ENCODE measurements around the gene LEPR.
A peak's percentile ranks its signal among the peaks of the same experiment; 100 is the strongest.

Gene LEPR

DNA sequence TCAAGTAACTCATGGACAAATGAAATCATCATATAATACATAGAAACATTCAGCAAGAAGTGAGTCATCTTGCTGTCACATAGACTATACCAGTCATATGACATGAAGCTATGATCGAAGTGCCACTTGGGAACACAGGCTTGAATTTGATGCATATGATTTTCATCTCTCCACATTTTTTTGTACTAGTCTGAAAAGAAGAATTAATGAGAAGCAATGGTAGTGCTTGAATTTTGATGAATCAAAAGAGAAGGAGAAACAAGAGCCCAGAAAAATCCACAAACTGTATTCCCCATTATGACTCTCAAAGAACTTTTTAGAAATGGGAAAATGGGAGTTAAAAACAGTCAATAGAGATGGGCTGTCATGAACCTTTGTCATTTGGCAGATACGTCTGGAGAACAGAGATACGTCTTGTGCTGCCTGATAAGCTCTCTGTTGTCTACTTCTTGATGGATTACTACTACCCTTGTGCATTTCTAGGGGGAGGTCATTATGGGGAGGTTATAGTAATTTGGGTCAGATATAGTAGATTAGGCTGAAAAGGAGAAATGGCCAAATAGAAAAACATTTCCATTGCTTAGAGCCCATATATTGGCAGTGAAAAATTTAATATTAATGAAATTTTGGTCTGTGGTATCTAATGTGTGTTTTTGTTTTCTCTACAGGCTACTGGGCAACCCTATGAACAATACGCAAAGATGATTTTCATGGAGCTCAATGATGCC lies 8.0 kb upstream of the LEPR start:
- DNase-seq (ENCODE audit: low spot score) = no peak

DNA sequence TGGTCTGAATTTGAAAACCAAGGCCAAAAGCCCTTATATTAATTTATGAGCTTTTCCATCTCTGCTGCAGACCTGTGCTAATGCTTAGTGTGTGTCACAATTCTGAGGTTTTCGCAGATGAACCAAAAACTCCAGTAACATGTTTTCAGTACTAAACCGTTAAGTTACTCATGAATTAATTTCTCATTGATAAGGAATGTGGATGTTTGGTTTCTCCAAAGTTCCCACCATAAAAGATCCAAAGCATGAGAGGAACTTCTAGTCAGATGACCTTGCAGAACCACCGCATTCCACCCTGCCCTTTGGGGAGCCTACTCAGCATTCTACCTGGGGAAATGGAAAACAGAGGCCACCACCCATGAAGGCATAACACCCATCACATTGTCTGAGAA lies 7.5 kb upstream of the LEPR start:
- no peak for DNase-seq (ENCODE audit: low spot score)

DNA sequence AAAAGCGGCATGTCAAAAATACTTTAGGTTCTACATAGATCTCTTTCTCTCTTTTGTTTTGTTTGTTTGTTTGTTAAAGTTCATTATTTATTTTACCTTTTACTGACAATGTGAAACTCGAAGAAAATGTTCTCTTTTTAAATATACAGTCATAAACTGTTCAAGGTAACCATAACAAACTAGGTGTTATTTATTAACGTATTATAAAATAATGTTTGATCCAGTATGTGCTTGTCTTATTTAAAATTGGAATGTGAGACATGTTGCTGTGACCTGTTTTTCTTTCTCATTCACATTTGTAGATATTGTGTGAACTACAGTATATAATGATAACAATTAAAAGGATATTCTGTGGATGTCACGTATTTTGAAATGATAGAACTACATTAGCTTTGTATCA lies 5.9 kb upstream of the LEPR start:
- DNase-seq (ENCODE audit: low spot score) = no peak

DNA sequence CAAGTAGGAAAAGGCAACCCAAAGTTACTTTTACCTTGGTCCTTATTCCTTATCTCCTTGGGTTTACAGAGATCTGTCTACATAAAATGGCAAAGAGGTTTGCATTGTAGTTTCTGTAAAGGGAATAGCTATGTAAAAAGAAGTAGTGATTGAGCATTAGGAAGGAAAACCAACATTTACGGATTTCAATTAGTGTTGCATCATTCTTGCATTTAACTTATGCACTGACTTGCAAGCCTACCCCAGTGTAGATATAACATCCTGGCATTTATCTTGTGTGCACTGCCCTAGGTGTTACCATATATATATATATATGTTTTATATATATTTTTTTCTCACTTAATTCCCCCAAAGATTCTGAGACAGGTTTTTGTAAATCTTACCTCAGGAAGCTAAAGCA lies 3.7 kb upstream of the LEPR start:
- DNase-seq (ENCODE audit: low spot score) = no peak

DNA sequence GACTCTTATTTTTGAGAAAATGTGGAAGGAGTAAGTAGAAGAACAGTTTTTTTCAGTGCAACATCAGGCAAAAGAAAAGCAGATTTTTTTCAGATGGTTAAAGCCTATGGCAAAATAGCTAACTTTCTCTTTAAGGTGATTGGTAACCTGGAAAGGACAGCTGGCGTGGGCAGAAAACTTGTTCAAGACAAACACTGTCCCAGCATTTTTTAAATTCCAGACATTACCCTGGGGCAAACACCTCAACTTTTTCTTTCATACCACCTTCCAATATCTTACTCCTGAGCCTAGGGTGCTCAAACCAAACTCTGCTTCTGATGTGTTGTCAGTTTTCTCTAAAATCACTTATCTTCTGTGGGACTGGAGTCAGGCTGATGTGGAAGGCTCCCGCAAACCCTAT lies 2.7 kb upstream of the LEPR start:
- no peak for DNase-seq (ENCODE audit: low spot score)

DNA sequence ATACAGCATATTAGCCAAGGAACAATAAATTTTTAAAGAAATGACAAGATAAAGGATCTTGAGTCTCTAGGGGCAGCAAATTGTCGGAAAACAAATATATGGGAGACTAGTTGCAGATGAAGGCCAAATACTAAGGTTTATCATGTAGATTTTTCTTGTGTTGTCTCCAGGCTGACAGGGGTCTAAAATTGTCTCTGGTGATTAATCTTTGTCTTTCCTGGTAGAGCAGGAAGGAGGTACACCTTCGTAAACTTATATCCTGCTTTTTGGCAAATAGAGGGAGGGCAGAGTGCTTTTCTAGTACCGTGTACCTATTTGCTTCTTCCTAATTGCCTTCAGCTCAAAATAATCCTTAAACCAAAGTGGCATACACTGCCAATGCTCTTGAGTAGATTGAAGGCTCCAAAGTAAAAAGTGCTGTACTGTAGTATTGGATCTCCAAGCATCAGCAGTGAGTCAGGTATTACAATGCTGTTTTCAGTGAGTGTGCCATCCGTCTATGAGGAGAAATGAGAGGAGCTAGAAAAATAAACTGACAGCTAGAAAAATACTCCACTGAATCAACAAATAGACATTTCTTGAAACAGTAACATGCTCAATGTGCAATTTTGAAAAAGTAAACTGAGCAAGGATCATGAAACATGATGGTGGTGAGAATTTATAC lies 1.8 kb upstream of the LEPR start:
- no peak for DNase-seq (ENCODE audit: low spot score)

DNA sequence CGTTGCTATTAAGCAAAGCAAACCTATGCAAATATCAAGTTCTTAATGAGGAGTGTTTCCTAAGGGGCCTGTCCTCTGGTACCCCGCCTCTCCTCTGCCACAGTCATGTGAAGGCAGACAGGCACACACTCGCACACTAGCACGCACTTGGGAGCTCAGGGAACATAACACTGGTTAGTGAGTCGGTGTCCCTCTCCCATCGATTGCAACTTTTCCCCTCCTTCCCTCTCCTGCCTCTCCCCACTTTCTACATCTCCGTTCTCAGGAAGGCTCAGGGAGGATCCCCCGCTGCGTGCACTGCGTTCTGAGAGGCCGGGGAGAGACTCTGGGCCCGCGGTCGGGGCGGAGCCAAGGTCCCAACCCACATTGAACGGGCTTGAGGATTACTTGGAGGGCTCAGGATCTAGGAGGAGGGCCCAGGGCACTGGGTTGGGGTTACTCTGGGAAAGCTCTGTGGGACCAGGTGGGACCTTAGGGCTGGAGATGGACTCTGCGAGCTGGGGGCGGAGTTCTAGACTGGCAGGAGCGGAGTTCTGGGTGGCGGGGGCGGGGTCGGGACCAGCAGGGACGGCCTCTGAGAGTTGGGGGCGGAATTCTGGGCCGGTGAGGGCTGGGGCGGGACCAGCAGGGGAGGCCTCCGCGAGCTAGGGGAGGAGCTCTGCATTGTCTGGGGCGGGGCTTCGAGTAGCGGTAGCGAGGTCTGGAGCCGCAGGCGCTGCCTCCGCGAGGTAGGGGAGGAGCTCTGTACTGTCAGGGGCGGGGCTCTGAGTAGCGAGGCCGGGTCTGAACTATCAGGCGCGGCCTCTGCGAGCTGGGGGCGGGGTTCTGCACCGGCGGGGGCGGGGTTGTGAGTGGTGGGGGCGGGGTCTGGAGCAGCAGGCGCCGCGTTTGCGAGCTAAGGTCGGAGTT lies 533 bp upstream of the LEPR start:
- peak; percentile 98 for DNase-seq (ENCODE audit: low spot score)

DNA sequence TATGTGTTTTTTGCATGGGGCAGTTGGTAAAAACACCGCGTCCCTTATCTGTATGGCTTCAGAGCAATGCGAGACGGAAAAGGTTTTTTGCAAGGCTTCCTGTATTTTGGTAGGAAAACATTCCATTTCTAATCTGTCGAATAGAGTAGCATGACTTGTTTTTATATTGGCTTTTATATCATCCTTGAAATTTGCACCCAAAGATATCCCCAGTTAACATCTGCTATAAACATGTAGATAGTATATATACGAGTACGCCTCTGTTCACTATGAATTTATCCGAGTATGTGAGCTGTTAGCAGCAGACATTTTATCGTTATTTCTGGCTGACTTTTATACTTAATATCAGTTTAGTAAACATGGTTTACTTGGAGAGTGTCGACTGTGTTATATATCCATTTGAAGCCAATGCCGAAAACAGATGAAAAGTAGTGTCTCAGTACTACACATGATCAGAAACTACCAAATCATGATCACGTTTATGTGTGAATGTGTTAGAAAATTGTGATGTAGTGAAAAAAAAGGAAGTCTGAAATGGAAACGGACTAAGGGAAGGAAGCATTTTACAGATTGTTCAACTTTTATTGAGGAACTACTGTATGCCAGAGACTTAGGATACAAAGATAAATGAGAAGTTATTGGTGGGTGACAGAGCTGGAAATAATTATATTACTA lies 1.0 kb downstream of the LEPR start:
- no peak for DNase-seq (ENCODE audit: low spot score)

DNA sequence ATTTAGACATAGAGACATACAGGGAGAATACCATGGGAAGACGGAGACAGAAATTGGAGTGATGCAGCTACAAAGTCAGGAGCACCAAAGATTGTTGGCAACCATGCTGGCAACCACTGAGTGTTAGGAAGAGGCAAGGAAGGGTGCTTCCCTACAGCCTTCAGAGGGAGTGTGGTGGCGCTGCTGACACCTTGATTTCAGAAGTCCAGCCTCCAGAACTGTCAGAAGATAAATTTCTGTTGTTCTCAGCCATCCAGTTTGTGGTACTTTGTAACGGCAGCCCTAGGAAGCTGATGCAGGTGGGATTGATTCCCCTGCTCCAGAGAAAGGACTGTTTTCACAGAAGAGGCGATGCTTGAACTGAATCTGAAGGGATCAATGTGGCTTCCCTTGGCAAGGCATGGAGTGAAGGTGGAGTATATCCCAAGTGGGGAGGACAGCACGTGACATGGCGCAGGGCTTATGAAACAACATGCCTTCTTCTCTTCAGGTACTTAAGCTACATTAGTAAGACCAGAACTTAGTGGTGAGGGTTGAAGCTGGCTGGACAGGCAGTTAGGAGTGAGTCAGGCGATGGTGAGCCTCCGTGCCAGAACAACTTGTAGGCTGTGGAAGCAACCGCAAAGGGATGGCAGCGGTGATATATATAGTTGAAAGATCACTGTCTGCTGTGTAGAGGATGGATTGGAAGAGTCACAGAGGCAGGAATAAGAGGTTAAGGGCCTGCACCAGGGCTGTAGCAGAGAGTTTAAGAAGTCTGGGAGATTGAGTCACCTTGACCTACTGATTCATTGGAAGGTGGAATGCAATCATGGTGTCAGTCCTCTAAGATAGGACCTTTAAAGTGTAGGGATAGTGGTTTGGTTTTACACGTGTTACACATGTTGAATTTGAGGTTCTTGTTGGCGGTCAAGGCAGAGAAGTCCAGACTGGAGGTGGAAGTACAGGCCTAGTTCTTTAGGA lies 2.1 kb downstream of the LEPR start:
- DNase-seq (ENCODE audit: low spot score) = no peak

DNA sequence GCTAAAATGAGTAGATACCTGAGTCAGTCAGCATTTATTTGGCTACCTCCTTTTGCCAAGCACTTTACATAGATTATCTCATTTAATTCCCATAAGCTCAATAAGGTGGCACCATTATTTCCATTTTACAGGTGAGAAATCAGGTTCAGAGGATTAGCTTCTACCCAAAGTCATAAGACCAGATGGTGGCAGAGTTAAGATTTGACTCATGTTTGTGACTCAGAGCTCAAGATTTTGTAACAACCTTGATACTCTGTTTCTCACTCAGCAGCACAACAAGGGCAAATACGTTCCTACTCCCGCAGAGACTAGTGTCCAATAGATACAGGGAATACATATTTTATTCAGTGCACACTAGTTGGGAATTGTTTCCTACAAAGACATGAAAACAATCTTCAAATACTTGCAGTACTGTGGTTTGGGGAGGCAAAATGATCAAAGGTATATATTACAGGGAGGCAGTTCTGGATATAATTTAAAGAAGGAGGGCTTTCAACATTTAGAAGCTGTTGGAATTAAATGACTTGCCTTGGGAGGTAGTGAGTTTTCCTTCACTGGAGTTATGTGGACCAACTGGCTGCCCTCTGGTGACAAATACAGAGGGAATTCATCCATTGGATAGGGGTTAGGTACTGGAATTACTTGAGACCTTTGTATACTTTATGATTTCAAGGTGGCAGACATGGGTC lies 3.6 kb downstream of the LEPR start:
- peak; percentile 41 for DNase-seq (ENCODE audit: low spot score)

DNA sequence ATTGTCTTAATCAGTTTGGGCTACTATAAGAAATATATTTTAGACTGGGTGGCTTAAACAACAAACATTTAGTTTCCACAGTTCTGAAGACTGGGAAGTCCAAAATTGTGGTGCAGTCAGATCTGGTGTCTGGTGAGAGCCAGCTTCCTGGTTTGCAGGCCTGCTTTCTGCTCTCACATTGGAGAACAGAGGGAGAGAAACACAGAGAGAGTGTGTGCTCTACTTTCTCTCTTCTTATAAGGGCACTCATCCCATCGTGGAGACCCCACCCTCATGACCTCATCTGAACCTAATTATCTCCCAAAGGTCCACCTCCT lies 4.1 kb downstream of the LEPR start:
- DNase-seq (ENCODE audit: low spot score) = no peak

DNA sequence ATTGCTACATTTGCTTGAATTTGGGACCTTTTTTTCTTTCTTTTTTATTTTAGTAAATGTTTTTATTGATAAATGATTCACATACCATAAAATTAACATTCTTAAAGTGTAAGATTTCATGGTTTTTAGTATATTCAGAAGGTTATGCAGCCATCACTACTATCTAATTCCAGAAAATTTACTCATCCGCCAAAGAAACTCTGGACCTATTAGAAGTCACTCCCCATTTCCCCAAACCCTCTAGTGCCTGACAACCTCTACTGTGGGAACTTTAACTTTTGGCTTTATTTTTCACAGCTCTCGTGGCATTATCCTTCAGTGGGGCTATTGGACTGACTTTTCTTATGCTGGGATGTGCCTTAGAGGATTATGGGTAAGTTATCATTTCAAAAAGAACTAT lies 4.5 kb downstream of the LEPR start:
- DNase-seq (ENCODE audit: low spot score) = no peak

DNA sequence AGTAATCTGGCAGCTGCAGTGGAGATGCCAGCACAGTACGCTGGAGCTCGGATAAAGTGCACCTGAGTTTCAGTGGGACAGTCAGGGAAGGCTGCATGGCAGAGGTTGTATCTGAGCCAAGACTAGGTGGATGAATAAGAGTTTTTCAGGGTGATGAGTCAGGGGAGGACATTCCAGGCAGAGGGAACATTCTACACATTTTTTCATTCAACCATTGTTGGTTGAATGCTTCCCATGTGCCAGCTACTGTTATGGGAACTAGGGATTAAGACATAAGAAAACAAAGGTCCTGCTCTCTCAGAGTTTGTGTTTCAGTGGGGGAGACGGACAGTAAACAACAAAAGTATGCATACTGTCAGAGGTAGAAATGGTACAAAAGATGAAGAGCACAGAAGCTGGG lies 5.2 kb downstream of the LEPR start:
- DNase-seq (ENCODE audit: low spot score) = peak; percentile 37

DNA sequence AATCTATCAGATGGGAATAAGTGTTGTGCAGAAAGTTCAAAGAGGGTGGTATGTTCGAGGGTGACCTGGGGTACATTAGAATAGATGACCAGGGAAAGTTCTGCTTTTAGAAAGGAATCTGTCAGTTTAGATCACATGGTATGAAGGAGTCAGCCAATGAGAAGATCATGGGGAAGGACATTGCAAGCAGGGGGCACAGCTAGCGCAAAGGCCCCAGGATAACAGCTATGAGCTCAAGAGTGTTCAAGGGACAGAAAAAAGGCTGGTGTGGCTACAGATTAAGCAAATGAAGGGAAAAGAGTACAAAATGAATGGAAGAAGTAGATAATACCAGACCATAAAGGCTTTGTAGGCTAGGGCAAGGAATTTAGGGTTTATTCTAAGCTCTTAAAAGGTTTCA lies 8.6 kb downstream of the LEPR start:
- DNase-seq (ENCODE audit: low spot score) = no peak

DNA sequence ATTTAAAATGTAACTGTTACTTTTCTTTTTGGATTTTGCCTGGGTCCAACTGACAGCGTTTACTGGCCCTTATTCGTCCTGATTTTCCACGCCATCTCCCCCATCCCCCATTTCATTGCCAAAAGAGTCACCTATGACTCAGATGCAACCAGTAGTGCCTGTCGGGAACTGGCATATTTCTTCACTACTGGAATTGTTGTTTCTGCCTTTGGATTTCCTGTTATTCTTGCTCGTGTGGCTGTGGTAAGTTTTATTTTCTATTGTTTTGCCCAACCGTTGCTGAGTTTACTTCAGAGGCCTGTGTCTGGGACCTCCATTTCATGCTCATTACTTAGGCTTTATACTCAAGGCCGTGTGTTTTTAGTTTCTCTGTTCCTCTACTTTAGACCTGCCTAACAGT lies 9.3 kb downstream of the LEPR start:
- no peak for DNase-seq (ENCODE audit: low spot score)

DNA sequence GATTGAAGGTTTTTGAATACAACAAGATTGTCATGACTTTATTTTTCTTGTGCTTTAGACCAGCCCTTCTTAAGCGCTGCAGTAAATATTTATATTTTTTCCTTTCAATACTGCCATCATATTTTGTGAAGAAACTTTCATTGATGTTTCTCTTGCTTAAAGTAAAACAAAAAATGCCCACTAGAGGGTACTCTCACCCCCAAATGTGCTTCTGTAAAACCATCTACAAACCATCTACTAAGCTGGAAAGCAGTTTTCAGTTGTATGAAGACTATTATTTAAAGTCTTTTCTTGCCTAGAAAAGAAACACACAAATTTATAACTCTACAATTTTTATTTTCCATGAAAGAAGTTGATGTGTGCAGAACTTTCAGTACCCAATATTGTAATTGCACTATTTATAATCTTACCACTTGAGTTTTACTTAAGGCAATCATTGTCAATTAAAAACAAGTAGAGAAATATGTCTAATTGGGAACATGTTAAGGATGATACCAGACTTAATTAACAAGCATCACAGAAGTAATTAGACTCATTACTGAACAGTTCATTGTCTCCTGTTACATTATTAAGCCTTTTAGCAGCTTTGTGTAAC lies 10.7 kb downstream of the LEPR start:
- DNase-seq (ENCODE audit: low spot score) = peak; percentile 13

DNA sequence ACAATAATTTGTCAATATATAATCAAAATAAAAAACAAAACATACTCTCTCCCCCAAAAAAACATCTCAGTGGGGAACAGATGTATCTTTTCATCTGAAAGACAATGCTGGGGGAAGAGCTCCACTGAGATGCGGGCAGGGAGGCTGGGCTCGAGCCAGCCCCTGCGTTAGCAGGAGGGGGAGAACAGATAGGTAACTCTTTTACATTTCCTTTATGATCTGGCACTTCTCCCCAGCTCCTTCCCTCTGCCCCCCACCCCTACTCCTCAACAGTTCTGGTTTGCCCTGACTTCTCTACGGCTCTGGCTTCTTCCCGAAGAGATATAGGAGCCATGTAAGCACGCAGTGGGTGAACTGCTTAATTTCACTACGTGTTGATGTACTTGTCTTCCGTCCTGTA lies 12.4 kb downstream of the LEPR start:
- DNase-seq (ENCODE audit: low spot score) = no peak

DNA sequence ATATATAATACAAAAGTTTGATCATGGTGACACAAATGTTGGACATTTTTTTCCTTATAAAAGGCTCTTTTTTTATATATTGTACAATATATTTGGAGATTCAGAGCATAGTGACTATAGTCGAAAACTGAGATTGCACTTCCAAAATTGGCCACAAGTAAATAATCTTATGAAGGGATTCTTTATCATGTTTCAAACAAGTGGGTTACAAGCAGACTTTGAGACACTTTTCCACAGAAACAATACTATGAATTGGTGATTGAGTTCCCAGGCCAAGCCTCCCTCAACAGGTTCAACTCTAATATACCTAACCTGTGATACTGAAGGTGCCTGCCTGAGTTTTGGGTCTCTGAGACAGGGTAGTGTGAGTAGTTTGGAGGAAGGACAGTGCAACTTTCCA lies 13.8 kb downstream of the LEPR start:
- DNase-seq (ENCODE audit: low spot score) = no peak

DNA sequence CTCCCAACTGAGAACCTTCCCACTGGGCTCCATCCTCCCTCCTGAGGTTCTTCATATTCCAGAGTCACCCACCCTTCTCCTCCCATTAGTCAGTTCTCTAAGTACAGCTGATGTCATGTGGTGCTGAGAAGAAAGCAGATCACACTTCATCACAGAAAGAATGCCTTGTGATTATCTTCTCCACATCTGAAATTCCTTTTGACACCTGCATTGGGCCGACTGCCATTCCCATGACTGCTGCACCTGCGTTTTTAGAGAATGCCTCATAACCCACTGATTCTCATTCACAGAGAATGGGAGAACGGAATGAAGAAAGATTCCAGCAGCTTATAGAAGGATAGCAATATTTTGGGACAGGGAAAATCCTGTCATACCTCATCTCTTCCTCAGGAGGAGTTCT lies 14.3 kb downstream of the LEPR start:
- peak; percentile 5 for DNase-seq (ENCODE audit: low spot score)

DNA sequence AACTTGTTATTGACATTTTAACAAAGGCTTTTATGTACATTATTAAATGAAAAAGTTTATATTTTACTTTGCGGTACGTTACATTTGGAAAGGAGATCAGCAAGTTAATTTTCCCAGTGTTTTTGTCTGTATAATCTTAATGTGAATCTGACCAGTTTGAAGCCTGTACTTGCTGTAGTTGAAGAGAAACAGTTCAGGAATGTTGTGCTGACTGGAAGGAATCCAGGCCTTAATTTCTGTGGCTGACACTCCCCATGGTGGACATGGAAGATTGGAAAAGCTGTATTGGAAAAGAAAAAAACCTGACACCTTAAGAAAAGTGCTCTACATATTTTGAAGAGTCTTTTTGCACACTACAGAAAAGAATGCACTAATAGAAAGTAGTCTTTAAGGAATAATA lies 15.5 kb downstream of the LEPR start:
- no peak for DNase-seq (ENCODE audit: low spot score)
